Measurements from ENCODE around the gene RSL1D1. TPM values are rescaled to one million over a fixed set of nuclear protein-coding genes. Genes with fewer than 3 reads are reported as not detected.

Gene RSL1D1
- 148 TPM for total RNA-seq

- H3K36me3 ChIP-seq: peaks cover 0 to 23% of the 10 kb centered on the region in 2 donors
- peak; percentile 97 to 99 for TF ChIP-seq POLR2AphosphoS5 (IDR thresholded peaks at IDR 0.05; ENCODE audit: insufficient read depth in 1 of 2, low read depth in 1 of 2)
- no peak for TF ChIP-seq CTCF (IDR thresholded peaks at IDR 0.05)
- peak in 1 of 2 donors; percentile 80 for TF ChIP-seq POLR2A (IDR thresholded peaks at IDR 0.05)
- peaks cover 53% of the 10 kb centered on the region for H3K4me1 ChIP-seq
- no peaks in the 10 kb centered on the region for H3K9me3 ChIP-seq
- intact Hi-C loops (cut with DNase I): loop anchor here (10.0 kb wide), 1 partner anchor 63 kb away; the partner anchor contains the start of gene GSPT1
- peak; percentile 92 to 98 for DNase-seq (ENCODE audit: extremely low spot score in 2 of 2)
- no peaks in the 10 kb centered on the region for H3K27me3 ChIP-seq
- peak within 1 kb of the TSS; percentile 82 for H3K27ac ChIP-seq
- H3K4me3 ChIP-seq: peak within 1 kb of the TSS; percentile 92 to 94
Observed at GRCh38 chr16:11851294-11852091, at the start of gene RSL1D1. TSS of gene RSL1D1 (minus strand) at chr16:11851542. CDS start at chr16:11851512, 30 bp downstream.

GRCh38 chr16:11901091-11901490 lies 49.7 kb upstream of the RSL1D1 start:
- no peak overlapping the region for H3K4me3 ChIP-seq
- no peaks in the 10 kb centered on the region for H3K27me3 ChIP-seq
- H3K4me1 ChIP-seq: peaks cover 31% of the 10 kb centered on the region
- no peak for DNase-seq (ENCODE audit: extremely low spot score in 2 of 2)
- TF ChIP-seq POLR2AphosphoS5 (IDR thresholded peaks at IDR 0.05; ENCODE audit: insufficient read depth in 1 of 2, low read depth in 1 of 2): no peak
- no peak for TF ChIP-seq POLR2A (IDR thresholded peaks at IDR 0.05)
- no peak for TF ChIP-seq CTCF (IDR thresholded peaks at IDR 0.05)
- no peak overlapping the region for H3K27ac ChIP-seq
- intact Hi-C loops (cut with DNase I): no loop called here
- no peaks in the 10 kb centered on the region for H3K36me3 ChIP-seq
- H3K9me3 ChIP-seq: no peaks in the 10 kb centered on the region

GRCh38 chr16:11896486-11897176 lies 45.3 kb upstream of the RSL1D1 start:
- TF ChIP-seq POLR2AphosphoS5 (IDR thresholded peaks at IDR 0.05; ENCODE audit: insufficient read depth in 1 of 2, low read depth in 1 of 2): no peak
- no peak for TF ChIP-seq POLR2A (IDR thresholded peaks at IDR 0.05)
- no peak for TF ChIP-seq CTCF (IDR thresholded peaks at IDR 0.05)
- Histone ChIP-seq H3K9me3 (no peaks in the 10 kb centered on the region), H3K27me3 (no peaks in the 10 kb centered on the region), H3K4me3 (no peak overlapping the region), H3K36me3 (peaks cover 0 to 10% of the 10 kb centered on the region in 2 donors), H3K27ac (no peak overlapping the region), H3K4me1 (peaks cover 18% of the 10 kb centered on the region)
- intact Hi-C loops (cut with DNase I): no loop called here
- no peak for DNase-seq (ENCODE audit: extremely low spot score in 2 of 2)

- Histone ChIP-seq H3K27me3 (no peaks in the 10 kb centered on the region), H3K27ac (no peak overlapping the region), H3K4me1 (no peaks in the 10 kb centered on the region), H3K9me3 (no peaks in the 10 kb centered on the region), H3K4me3 (no peak overlapping the region), H3K36me3 (peaks cover 0 to 27% of the 10 kb centered on the region in 2 donors)
- no peak for TF ChIP-seq CTCF (IDR thresholded peaks at IDR 0.05)
- TF ChIP-seq POLR2AphosphoS5 (IDR thresholded peaks at IDR 0.05; ENCODE audit: insufficient read depth in 1 of 2, low read depth in 1 of 2): no peak
- no peak for TF ChIP-seq POLR2A (IDR thresholded peaks at IDR 0.05)
- intact Hi-C loops (cut with DNase I): no loop called here
- DNase-seq (ENCODE audit: extremely low spot score in 2 of 2): no peak
Observed at GRCh38 chr16:11893571-11893970, 42.2 kb upstream of the RSL1D1 start.
